HepG2 (cell line): ENCODE data around the gene RNASE12. TPM values are rescaled to one million over a fixed set of nuclear protein-coding genes. Genes with fewer than 3 reads are reported as not detected.

Experiments
- CC2D1A ChIP-seq: sonication (generic); formaldehyde crosslinking; IDR thresholded peaks from 2 replicates; pipeline ENCODE4 v1.8.1; 2023; ENCODE audit warnings: mild to moderate bottlenecking, missing genetic modification reagents
- CEBPZ ChIP-seq: IDR thresholded peaks from 2 replicates; pipeline ENCODE4 v1.6.1; 2012; ENCODE audit warnings: low read length, improper control_type of control experiment
- CENPX ChIP-seq: sonication (generic); formaldehyde crosslinking; IDR thresholded peaks from 2 replicates; pipeline ENCODE4 v1.9.0; 2021; ENCODE audit warnings: mild to moderate bottlenecking, missing genetic modification reagents, moderate library complexity
- DNMT3B ChIP-seq: conservative IDR thresholded peaks from 2 replicates; pipeline ENCODE4 v1.6.1; 2016; ENCODE audit warnings: missing biosample characterization, control low read depth
- EP300 ChIP-seq, 3 experiments: sonication (generic) in 1 of 3; formaldehyde crosslinking in 1 of 3; IDR thresholded peaks; 2 replicates each; pipeline versions ENCODE4 v1.5.1 to v1.6.1; 2011 to 2020; ENCODE audit warnings: low read depth in 2 of 3, low read length in 2 of 3, borderline replicate concordance in 1 of 3, improper control_type of control experiment in 1 of 3, mild to moderate bottlenecking in 1 of 3, missing genetic modification reagents in 1 of 3, moderate library complexity in 1 of 3
- JUN ChIP-seq: sonication (generic); formaldehyde crosslinking; IDR thresholded peaks from 2 replicates; pipeline ENCODE4 v1.4.0; 2020; ENCODE audit warnings: mild to moderate bottlenecking, missing genetic modification reagents
- KDM3A ChIP-seq: IDR thresholded peaks from 2 replicates; pipeline ENCODE4 v1.6.1; 2018; ENCODE audit warnings: low read depth, missing compliant biosample characterization
- KLF16 ChIP-seq, 2 experiments: sonication (generic) in 1 of 2; formaldehyde crosslinking in 1 of 2; IDR thresholded peaks; 2 replicates each; pipeline versions ENCODE4 v1.6.1 to v1.8.0; 2016 to 2023; ENCODE audit warnings: missing genetic modification reagents in 2 of 2, missing compliant biosample characterization in 1 of 2
- MTA1 ChIP-seq: sonication (generic); formaldehyde crosslinking; IDR thresholded peaks from 2 replicates; pipeline ENCODE4 v1.4.0; 2020; ENCODE audit warnings: missing genetic modification reagents, mild to moderate bottlenecking, borderline replicate concordance
- NCOA1 ChIP-seq: sonication (generic); formaldehyde crosslinking; IDR thresholded peaks from 2 replicates; pipeline ENCODE4 v1.9.0; 2021; ENCODE audit warnings: missing genetic modification reagents
- NFYC ChIP-seq: IDR thresholded peaks from 2 replicates; pipeline ENCODE4 v1.6.1; 2016; ENCODE audit warnings: missing genetic modification reagents, missing compliant biosample characterization
- PHF20 ChIP-seq: sonication (generic); formaldehyde crosslinking; IDR thresholded peaks from 2 replicates; pipeline ENCODE4 v1.5.0; 2020; ENCODE audit warnings: mild to moderate bottlenecking, missing genetic modification reagents
- PHF8 ChIP-seq: sonication (generic); formaldehyde crosslinking; IDR thresholded peaks from 2 replicates; pipeline ENCODE4 v1.5.0; 2020; ENCODE audit warnings: missing genetic modification reagents
- SOX5 ChIP-seq: IDR thresholded peaks from 2 replicates; pipeline ENCODE4 v1.6.1; 2016; ENCODE audit warnings: borderline replicate concordance
- STAG1 ChIP-seq: sonication (generic); formaldehyde crosslinking; IDR thresholded peaks from 2 replicates; pipeline ENCODE4 v1.4.0; 2020; ENCODE audit warnings: missing genetic modification reagents
- ZFP36 ChIP-seq: fragments of 150-350 bp; IDR thresholded peaks from 2 replicates; pipeline ENCODE4 v1.6.1; 2018; ENCODE audit warnings: borderline replicate concordance, low read length, low read depth; ENCODE audit not compliant: partially characterized antibody
- ZNF230 ChIP-seq: sonication (generic); formaldehyde crosslinking; IDR thresholded peaks from 2 replicates; pipeline ENCODE4 v1.4.0; 2020; ENCODE audit warnings: mild to moderate bottlenecking, missing genetic modification reagents
- ZNF232 ChIP-seq: sonication (generic); formaldehyde crosslinking; IDR thresholded peaks from 2 replicates; pipeline ENCODE4 v1.4.0; 2020; ENCODE audit warnings: missing genetic modification reagents, borderline replicate concordance
- ZNF280D ChIP-seq: sonication (generic); formaldehyde crosslinking; IDR thresholded peaks from 2 replicates; pipeline ENCODE4 v1.5.1; 2020; ENCODE audit warnings: mild to moderate bottlenecking, missing genetic modification reagents
- ZNF501 ChIP-seq: sonication (generic); formaldehyde crosslinking; IDR thresholded peaks from 2 replicates; pipeline ENCODE4 v1.5.1; 2020; ENCODE audit warnings: mild to moderate bottlenecking, moderate library complexity, missing genetic modification reagents
- ZNF589 ChIP-seq: sonication (generic); formaldehyde crosslinking; conservative IDR thresholded peaks from 2 replicates; pipeline ENCODE4 v1.8.0; 2022; ENCODE audit warnings: mild to moderate bottlenecking, moderate library complexity, missing genetic modification reagents
- ZNF7 ChIP-seq: IDR thresholded peaks from 2 replicates; pipeline ENCODE4 v1.6.1; 2016; ENCODE audit warnings: missing biosample characterization, missing genetic modification reagents
- ZNF724P ChIP-seq: sonication (generic); formaldehyde crosslinking; IDR thresholded peaks from 2 replicates; pipeline ENCODE4 v1.8.0; 2022; ENCODE audit warnings: missing genetic modification reagents, borderline replicate concordance
- ZSCAN31 ChIP-seq: sonication (generic); formaldehyde crosslinking; IDR thresholded peaks from 2 replicates; pipeline ENCODE4 v1.5.0; 2020; ENCODE audit warnings: low read depth, mild to moderate bottlenecking, missing genetic modification reagents
- polyA plus RNA-seq, 8 experiments: library from polyadenylated mRNA; depleted of rRNA in 3 of 8; stranded (reverse) in 7 of 8; unstranded in 1 of 8; fragments of >200 nt; fragmentation: Illumina TruSeq in 4 of 8; extraction: Trizol in 4 of 8; gene quantifications; 2 replicates each; pipeline versions ENCODE4 v1.2.1 to v1.2.3, GENCODE V29; 2011 to 2016; ENCODE audit warnings: low read depth in 4 of 8, missing spikeins in 1 of 8, mixed read lengths in 1 of 8; ENCODE audit not compliant: insufficient read depth in 1 of 8
- total RNA-seq, 5 experiments: library from RNA; depleted of rRNA; stranded (reverse); fragments of >200 nt; fragmentation: Illumina TruSeq; extraction: Trizol; gene quantifications; 2 replicates each; pipeline ENCODE4 v1.2.3, GENCODE V29; 2016; ENCODE audit warnings: low read depth in 1 of 5

RNASE12 gene
- total and polyA plus RNA-seq, 2 of the 13 experiments (the other 11 are each of a cell fraction or from before 2014, with no cell fraction given) = not detected

- no peak for TF ChIP-seq CEBPZ
- peak; percentile 45; the same call in 1 of the 2 replicates for TF ChIP-seq SOX5 (CRISPR knock-in tag)
- peak; percentile 38 for TF ChIP-seq ZFP36
- TF ChIP-seq ZNF724P (CRISPR knock-in tag) = peak; percentile 59; the same call in 1 of the 2 replicates
- TF ChIP-seq STAG1 (CRISPR knock-in tag) = peak; percentile 99
- TF ChIP-seq ZNF501 (CRISPR knock-in tag) = peak; percentile 98
- TF ChIP-seq CENPX (CRISPR knock-in tag) = no peak
- TF ChIP-seq JUN (CRISPR knock-in tag) = 0 out of 2 replicates have a peak, but pooled peaks have one; percentile 0
- TF ChIP-seq KLF16 (CRISPR knock-in tag; IDR thresholded peaks at IDR 0.05) = peak in 1 of 2 experiments; percentile 78; a peak in 2 of 4 replicates
- TF ChIP-seq DNMT3B (CRISPR knock-in tag) = peak; percentile 84
- peak; percentile 88; the same call in 1 of the 2 replicates for TF ChIP-seq ZNF230 (CRISPR knock-in tag)
- TF ChIP-seq KDM3A (CRISPR knock-in tag) = peak; percentile 46
- TF ChIP-seq ZNF232 (CRISPR knock-in tag) = peak; percentile 87
- TF ChIP-seq ZNF589 = peak; percentile 66; the same call in 1 of the 2 replicates
- TF ChIP-seq ZSCAN31 (CRISPR knock-in tag) = no peak; the same call in 1 of the 2 replicates
- peak; percentile 36; the same call in 1 of the 2 replicates for TF ChIP-seq MTA1 (CRISPR knock-in tag)
- TF ChIP-seq ZNF280D = peak; percentile 39; the same call in 1 of the 2 replicates
- 0 out of 2 replicates have a peak, but pooled peaks have one; percentile 89 for TF ChIP-seq CC2D1A
- peak; percentile 66; the same call in 1 of the 2 replicates for TF ChIP-seq PHF20
- no peak for TF ChIP-seq EP300 (IDR thresholded peaks at IDR 0.05; ENCODE audit: low read depth in 2 of 2, low read length in 2 of 2)
- peak; percentile 9; the same call in 1 of the 2 replicates for TF ChIP-seq EP300 (CRISPR knock-in tag; IDR thresholded peaks at IDR 0.05; ENCODE audit: borderline replicate concordance)
- peak; percentile 74; the same call in 1 of the 2 replicates for TF ChIP-seq PHF8
- TF ChIP-seq NCOA1 (CRISPR knock-in tag) = no peak
- TF ChIP-seq ZNF7 (CRISPR knock-in tag) = no peak
- TF ChIP-seq NFYC (CRISPR knock-in tag) = peak; percentile 24; the same call in 1 of the 2 replicates
Observed at GRCh38 chr14:20609215-20610001, 18.2 kb upstream of the RNASE12 start (continued).
